OCI-LY7 (cell line): ENCODE data around the gene COL16A1. TPM values are rescaled to one million over a fixed set of nuclear protein-coding genes. Genes with fewer than 3 reads are reported as not detected.
A peak's percentile ranks its signal among the peaks of the same experiment; 100 is the strongest.

Source experiments
- BruUV-seq: library from RNA; stranded (reverse); fragments of 400-500 nt; replicated peaks from 2 replicates; lab custom pipeline; 2021; lab: Mats Ljungman, UMichigan
- CTCF ChIA-PET: fragments of 300-600 bp; sonication (Branson Sonifier 250); formaldehyde crosslinking; loops from one replicate; lab custom pipeline; 2022; ENCODE audit warnings: antibody characterized with exemption; ENCODE audit not compliant: unreplicated experiment; lab: Charles Lee
- POLR2A ChIA-PET: fragments of 300-600 bp; sonication (Branson Sonifier 250); formaldehyde crosslinking; loops from one replicate; lab custom pipeline; 2022; ENCODE audit warnings: antibody characterized with exemption; lab: Charles Lee
- DNase-seq: peaks from one replicate; pipeline ENCODE4 v3.0.0-alpha.2; 2015; ENCODE audit warnings: low spot score
- H2AFZ ChIP-seq: fragments of 200-600 bp; sonication (generic), shearing (Covaris generic); 2 replicates; pipeline ENCODE4 v1.6.1; 2014; ENCODE audit warnings: mild to moderate bottlenecking, antibody characterized with exemption, low read length, moderate library complexity
- H3K27ac ChIP-seq: fragments of 200-600 bp; sonication (generic); 2 replicates; pipeline ENCODE4 v1.5.1; 2014; ENCODE audit warnings: mixed run types, low read depth, mild to moderate bottlenecking, moderate library complexity, low read length, inconsistent platforms; ENCODE audit not compliant: poor library complexity, severe bottlenecking
- H3K36me3 ChIP-seq: fragments of 200-600 bp; sonication (generic); 2 replicates; pipeline ENCODE4 v1.6.1; 2014; ENCODE audit warnings: mild to moderate bottlenecking, antibody characterized with exemption, low read length, moderate library complexity, mixed read lengths; ENCODE audit not compliant: insufficient read depth
- H3K4me1 ChIP-seq: fragments of 200-600 bp; sonication (generic); 2 replicates; pipeline ENCODE4 v1.5.1; 2014; ENCODE audit warnings: mild to moderate bottlenecking, low read length; ENCODE audit not compliant: insufficient read depth, poor library complexity, severe bottlenecking
- H3K4me2 ChIP-seq: fragments of 200-600 bp; sonication (generic); 2 replicates; pipeline ENCODE4 v1.6.1; 2014; ENCODE audit warnings: mild to moderate bottlenecking, low read length
- H3K4me3 ChIP-seq: fragments of 200-600 bp; sonication (generic); 2 replicates; pipeline ENCODE4 v1.5.1; 2014; ENCODE audit warnings: mild to moderate bottlenecking, low read depth, low read length; ENCODE audit not compliant: poor library complexity, severe bottlenecking
- H3K79me2 ChIP-seq: fragments of 200-600 bp; sonication (generic); 2 replicates; pipeline ENCODE4 v1.6.1; 2016; ENCODE audit warnings: low read depth, mild to moderate bottlenecking, low read length, moderate library complexity, mixed read lengths; ENCODE audit not compliant: insufficient read depth
- H3K9me2 ChIP-seq: fragments of 200-600 bp; sonication (generic); 2 replicates; pipeline ENCODE4 v1.6.1; 2016; ENCODE audit warnings: mild to moderate bottlenecking, low read length, mixed read lengths; ENCODE audit not compliant: insufficient read depth
- H3K9me3 ChIP-seq: fragments of 200-600 bp; sonication (generic); 2 replicates; pipeline ENCODE4 v1.6.1; 2014; ENCODE audit warnings: mild to moderate bottlenecking, mixed run types, low read length, mixed read lengths
- H4K20me1 ChIP-seq: fragments of 200-600 bp; sonication (generic); 2 replicates; pipeline ENCODE4 v1.6.1; 2014; ENCODE audit warnings: mild to moderate bottlenecking, antibody characterized with exemption, low read length, moderate library complexity, mixed read lengths; ENCODE audit not compliant: insufficient read depth
- EZH2phosphoT487 ChIP-seq: fragments of 200-600 bp; sonication (generic); IDR thresholded peaks from 2 replicates; pipeline ENCODE4 v1.6.1; 2018; ENCODE audit warnings: low read depth, borderline replicate concordance, mild to moderate bottlenecking, mixed run types, antibody characterized with exemption, low read length, moderate library complexity, mixed read lengths
- intact Hi-C: fragments of 100-400 bp; cut with micrococcal nuclease; formaldehyde crosslinking; loops from one replicate; pipeline ENCODE4 v1.10.0; 2022; ENCODE audit not compliant: unreplicated experiment
- total RNA-seq, 2 experiments: library from RNA; depleted of rRNA in 1 of 2; stranded (reverse); fragments of >200 nt in 1 of 2; shearing (Covaris generic) in 1 of 2; gene quantifications; 2 replicates each; pipeline ENCODE4 v1.2.3, GENCODE V29; 2014 to 2022
- TF ChIP-seq, protein P1 (sequence below): fragments of 200-600 bp; sonication (generic); conservative IDR thresholded peaks from 2 replicates; pipeline ENCODE4 v1.5.1; 2014; ENCODE audit warnings: mild to moderate bottlenecking, antibody characterized with exemption, low read length, moderate library complexity, mixed read lengths

COL16A1 gene
- total RNA-seq, 2 experiments from 2014 or later = not detected

GRCh38 chr1:31679676-31680230 is 24.1 kb downstream of the COL16A1 start:
- Histone ChIP-seq H3K4me2 (no peak overlapping the region), H3K9me2 (no peaks in the 10 kb centered on the region), H4K20me1 (no peaks in the 10 kb centered on the region), H3K79me2 (no peaks in the 10 kb centered on the region), H3K27ac (no peak overlapping the region), H3K4me3 (no peak overlapping the region), H3K36me3 (no peaks in the 10 kb centered on the region), H3K9me3 (no peaks in the 10 kb centered on the region), H2AFZ (no peak overlapping the region), H3K4me1 (no peaks in the 10 kb centered on the region)
- no TSS peak for BruUV-seq
- CTCF ChIA-PET = no interaction called here
- POLR2A ChIA-PET = no interaction called here
- intact Hi-C loops = no loop called here
- no peak for TF ChIP-seq EZH2phosphoT487
- TF ChIP-seq, protein P1, sequence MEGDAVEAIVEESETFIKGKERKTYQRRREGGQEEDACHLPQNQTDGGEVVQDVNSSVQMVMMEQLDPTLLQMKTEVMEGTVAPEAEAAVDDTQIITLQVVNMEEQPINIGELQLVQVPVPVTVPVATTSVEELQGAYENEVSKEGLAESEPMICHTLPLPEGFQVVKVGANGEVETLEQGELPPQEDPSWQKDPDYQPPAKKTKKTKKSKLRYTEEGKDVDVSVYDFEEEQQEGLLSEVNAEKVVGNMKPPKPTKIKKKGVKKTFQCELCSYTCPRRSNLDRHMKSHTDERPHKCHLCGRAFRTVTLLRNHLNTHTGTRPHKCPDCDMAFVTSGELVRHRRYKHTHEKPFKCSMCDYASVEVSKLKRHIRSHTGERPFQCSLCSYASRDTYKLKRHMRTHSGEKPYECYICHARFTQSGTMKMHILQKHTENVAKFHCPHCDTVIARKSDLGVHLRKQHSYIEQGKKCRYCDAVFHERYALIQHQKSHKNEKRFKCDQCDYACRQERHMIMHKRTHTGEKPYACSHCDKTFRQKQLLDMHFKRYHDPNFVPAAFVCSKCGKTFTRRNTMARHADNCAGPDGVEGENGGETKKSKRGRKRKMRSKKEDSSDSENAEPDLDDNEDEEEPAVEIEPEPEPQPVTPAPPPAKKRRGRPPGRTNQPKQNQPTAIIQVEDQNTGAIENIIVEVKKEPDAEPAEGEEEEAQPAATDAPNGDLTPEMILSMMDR = peak; percentile 39; the same call in 1 of the 2 replicates
- DNase-seq = no peak

DNA sequence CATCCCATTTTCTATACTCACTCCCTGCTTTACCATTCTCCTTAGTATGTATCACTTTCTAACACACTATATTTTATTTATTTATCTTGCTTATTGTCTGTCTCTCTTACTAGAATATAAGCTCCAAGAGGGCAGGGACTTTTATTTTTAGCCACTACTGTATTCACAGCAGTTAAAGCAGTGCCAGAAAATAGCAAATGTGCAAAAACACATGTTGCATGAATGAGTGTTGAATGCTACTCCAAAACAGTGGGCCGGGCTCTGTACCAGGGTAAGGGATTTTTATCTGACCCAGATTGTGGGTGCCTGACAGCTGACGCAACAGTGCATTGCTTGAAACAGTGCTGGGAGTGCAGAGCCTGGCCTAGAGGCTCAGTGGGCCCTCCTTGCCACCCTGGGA is 24.7 kb downstream of the COL16A1 start:
- no peak overlapping the region for H3K4me2 ChIP-seq
- no peaks in the 10 kb centered on the region for H3K4me1 ChIP-seq
- H3K4me3 ChIP-seq = no peak overlapping the region
- ChIA-PET POLR2A (no interaction called here), CTCF (no interaction called here)
- BruUV-seq = no TSS peak
- H2AFZ ChIP-seq = no peak overlapping the region
- TF ChIP-seq, protein P1 = no peak
- no peak for TF ChIP-seq EZH2phosphoT487
- DNase-seq = no peak
- no peaks in the 10 kb centered on the region for H4K20me1 ChIP-seq
- no peaks in the 10 kb centered on the region for H3K36me3 ChIP-seq
- H3K79me2 ChIP-seq = no peaks in the 10 kb centered on the region
- intact Hi-C loops = no loop called here
- no peaks in the 10 kb centered on the region for H3K9me2 ChIP-seq
- H3K27ac ChIP-seq = no peak overlapping the region
- no peaks in the 10 kb centered on the region for H3K9me3 ChIP-seq

DNA sequence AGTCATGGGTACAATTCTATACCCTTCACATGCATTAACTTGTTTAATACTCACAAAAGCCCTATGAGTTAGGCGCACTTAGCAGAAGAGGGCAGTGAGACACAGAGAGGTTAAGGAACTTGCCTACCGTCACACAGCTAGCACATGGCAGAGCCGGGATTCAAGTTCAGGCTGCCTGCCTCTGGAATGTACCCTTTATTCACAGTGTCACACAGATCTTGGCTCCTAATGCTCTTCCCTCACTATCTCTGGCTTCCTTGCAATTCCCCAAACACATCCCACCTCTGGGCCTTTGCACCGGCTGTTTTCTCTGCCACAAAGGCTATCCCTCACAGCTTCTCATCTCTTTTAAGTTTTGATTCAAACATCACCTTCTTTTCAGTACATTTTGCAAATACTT is 25.1 kb downstream of the COL16A1 start:
- H3K9me2 ChIP-seq = no peaks in the 10 kb centered on the region
- ChIA-PET CTCF (no interaction called here), POLR2A (no interaction called here)
- no peak overlapping the region for H3K27ac ChIP-seq
- no TSS peak for BruUV-seq
- no peak overlapping the region for H3K4me2 ChIP-seq
- no peaks in the 10 kb centered on the region for H3K9me3 ChIP-seq
- no peaks in the 10 kb centered on the region for H3K4me1 ChIP-seq
- no peak overlapping the region for H2AFZ ChIP-seq
- H4K20me1 ChIP-seq = no peaks in the 10 kb centered on the region
- H3K79me2 ChIP-seq = no peaks in the 10 kb centered on the region
- no peak for DNase-seq
- TF ChIP-seq EZH2phosphoT487 = no peak
- TF ChIP-seq, protein P1 = no peak
- intact Hi-C loops = no loop called here
- H3K4me3 ChIP-seq = no peak overlapping the region
- no peaks in the 10 kb centered on the region for H3K36me3 ChIP-seq
